ENCODE data around the gene MYO10. TPM values are rescaled to one million over a fixed set of nuclear protein-coding genes. Genes with fewer than 3 reads are reported as not detected.
"Not testable (repeated sequence)": the region's sequence is repeated elsewhere in the genome, so short reads cannot be mapped to it uniquely, and the experiment has no call there.

Gene MYO10
- polyA plus RNA-seq, result 30.7 TPM
- long read RNA-seq, donor 1, partial matches to known transcripts, result 15 of 15 reads
- long read RNA-seq, donor 1, other reads (novel, unspliced or antisense), result 0 of 15 reads
- long read RNA-seq, donor 2, partial matches to known transcripts, result 31 of 31 reads
- long read RNA-seq, donor 2, other reads (novel, unspliced or antisense), result 0 of 31 reads
- long read RNA-seq, donor 3, partial matches to known transcripts, result 17 of 17 reads
- long read RNA-seq, donor 3, other reads (novel, unspliced or antisense), result 0 of 17 reads
- long read RNA-seq, donor 4, result 0 reads
- long read RNA-seq, donor 5, partial matches to known transcripts, result 7 of 7 reads
- long read RNA-seq, donor 5, other reads (novel, unspliced or antisense), result 0 of 7 reads
- long read RNA-seq, donor 6, full-length matches to known transcripts, result 1 of 1 reads
- long read RNA-seq, donor 6, partial matches to known transcripts, result 0 of 1 reads
- long read RNA-seq, donor 6, other reads (novel, unspliced or antisense), result 0 of 1 reads
- long read RNA-seq, donor 7, partial matches to known transcripts, result 0 of 1 reads
- long read RNA-seq, donor 7, other reads (novel, unspliced or antisense), result 0 of 1 reads
- long read RNA-seq, donor 8, partial matches to known transcripts, result 23 of 25 reads
- long read RNA-seq, donor 8, other reads (novel, unspliced or antisense), result 0 of 25 reads
- long read RNA-seq, donor 9, result 0 reads
- long read RNA-seq, donor 10, full-length matches to known transcripts, result 4 of 16 reads
- long read RNA-seq, donor 10, partial matches to known transcripts, result 12 of 16 reads
- long read RNA-seq, donor 10, other reads (novel, unspliced or antisense), result 0 of 16 reads
- long read RNA-seq, donor 11, result 0 reads

DNA sequence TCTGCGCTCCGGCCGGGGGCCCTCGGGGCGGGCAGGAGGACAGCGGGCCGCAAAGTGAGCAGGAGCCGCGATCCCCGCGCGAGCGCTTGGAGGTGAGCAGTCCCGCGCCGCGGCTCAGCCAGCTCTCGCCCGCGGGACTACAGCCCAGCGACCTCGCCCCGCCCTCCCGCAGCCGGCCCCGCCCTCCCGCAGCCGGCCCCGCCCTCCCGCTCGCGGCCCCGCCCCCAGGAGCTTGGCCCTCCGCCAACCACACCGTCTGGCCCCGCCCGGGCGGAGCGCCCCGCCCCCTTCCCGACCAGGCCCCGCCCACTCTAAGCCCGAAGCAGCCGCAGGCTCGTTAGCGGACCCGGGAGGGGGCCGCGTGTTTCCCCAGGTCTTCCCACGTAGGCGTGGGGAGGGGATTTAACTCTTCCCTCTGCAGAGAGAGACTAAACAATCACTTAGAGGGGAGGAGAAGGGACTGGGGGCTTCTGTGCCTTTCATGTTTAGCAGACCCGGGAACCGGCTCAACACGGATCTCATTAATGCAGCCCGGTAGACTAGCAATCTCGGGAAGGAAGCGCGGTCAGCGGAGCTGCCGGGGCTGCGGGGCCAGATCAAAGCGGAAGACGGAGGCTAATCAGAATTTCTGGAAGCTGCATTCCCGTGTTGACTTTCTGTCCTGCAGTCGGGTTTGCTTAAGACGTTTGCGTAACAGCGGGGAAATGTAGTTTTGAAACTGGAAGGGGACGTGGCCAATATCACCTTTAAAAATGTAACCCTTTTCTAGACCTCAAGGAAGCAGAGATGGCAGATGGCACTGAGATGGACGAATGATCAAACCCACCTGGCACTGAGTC lies at the start of gene MYO10:
MYO10 (minus strand) TSS at position 139 of the 839 bp plus-strand sequence. CDS start 480 bp downstream, outside the sequence.
- Histone ChIP-seq H3K4me3 (ENCODE audit: low read length) (peak within 1 kb of the TSS; percentile 87), H3K9me3 (ENCODE audit: control insufficient read depth, low read depth, low read length) (no peaks in the 10 kb centered on the region), H3K4me1 (ENCODE audit: control insufficient read depth, insufficient read depth, low read length) (peaks cover 21% of the 10 kb centered on the region), H3K36me3 (ENCODE audit: control insufficient read depth, insufficient read depth, low read length) (no peaks in the 10 kb centered on the region), H3K27me3 (ENCODE audit: control insufficient read depth, insufficient read depth, low read length) (peaks cover 19% of the 10 kb centered on the region), H3K27ac (ENCODE audit: low read length) (peak within 1 kb of the TSS; percentile 95)
- peak; percentile 68 to 81 for DNase-seq
- no CpG with 5 or more reads among the region's 70 CpGs for WGBS (ENCODE audit: insufficient coverage, low lambda C conversion rate)

DNA sequence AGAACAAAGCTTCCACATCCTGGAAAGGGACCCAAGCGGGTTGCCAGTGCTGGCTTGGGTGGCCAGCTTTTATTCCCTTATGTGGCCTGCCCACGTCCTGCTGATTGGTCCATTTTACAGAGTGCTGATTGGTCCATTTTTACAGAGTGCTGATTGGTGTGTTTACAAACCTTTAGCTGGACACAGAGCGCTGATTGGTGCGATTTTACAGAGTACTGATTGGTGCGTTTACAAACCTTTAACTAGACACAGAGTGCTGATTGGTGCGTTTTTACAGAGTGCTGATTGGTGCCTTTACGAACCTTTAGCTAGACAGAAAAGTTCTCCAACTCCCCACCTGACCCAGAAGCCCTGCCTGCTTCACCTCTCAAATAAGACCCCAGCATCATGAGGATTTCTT lies 49.2 kb upstream of the MYO10 start:
- DNase-seq; H3K4me3 ChIP-seq (ENCODE audit: low read length); H3K4me1 ChIP-seq (ENCODE audit: control insufficient read depth, insufficient read depth, low read length); H3K9me3 ChIP-seq (ENCODE audit: control insufficient read depth, low read depth, low read length); H3K36me3 ChIP-seq (ENCODE audit: control insufficient read depth, insufficient read depth, low read length); H3K27me3 ChIP-seq (ENCODE audit: control insufficient read depth, insufficient read depth, low read length); H3K27ac ChIP-seq (ENCODE audit: low read length): not testable (repeated sequence)
- no CpG with 5 or more reads among the region's 7 CpGs for WGBS (ENCODE audit: insufficient coverage, low lambda C conversion rate)

DNA sequence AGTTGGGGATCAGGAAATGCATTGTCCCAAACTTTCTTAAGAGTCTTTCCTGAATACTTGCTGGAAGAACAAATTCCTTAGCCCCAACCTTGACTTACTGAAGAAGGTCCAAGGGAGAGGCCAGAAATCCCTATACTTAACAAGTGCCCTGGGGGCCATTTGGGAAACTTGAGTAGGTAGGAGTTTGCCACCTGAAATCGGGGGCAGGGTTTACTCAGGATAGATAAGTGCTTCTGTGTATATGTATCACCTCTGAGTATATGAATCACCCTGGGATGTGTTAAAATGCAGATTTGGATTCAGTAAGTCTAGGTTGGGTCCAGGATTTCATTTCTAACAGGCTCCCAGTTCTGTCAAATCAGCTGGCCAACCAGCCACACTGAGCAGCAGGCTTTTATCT lies 47.9 kb upstream of the MYO10 start:
- Histone ChIP-seq H3K27ac (ENCODE audit: low read length) (no peak overlapping the region), H3K4me3 (ENCODE audit: low read length) (no peak overlapping the region), H3K9me3 (ENCODE audit: control insufficient read depth, low read depth, low read length) (no peaks in the 10 kb centered on the region), H3K27me3 (ENCODE audit: control insufficient read depth, insufficient read depth, low read length) (no peaks in the 10 kb centered on the region), H3K36me3 (ENCODE audit: control insufficient read depth, insufficient read depth, low read length) (no peaks in the 10 kb centered on the region), H3K4me1 (ENCODE audit: control insufficient read depth, insufficient read depth, low read length) (no peaks in the 10 kb centered on the region)
- DNase-seq, result no peak
- no CpG with 5 or more reads among the region's 1 CpG for WGBS (ENCODE audit: insufficient coverage, low lambda C conversion rate)

DNA sequence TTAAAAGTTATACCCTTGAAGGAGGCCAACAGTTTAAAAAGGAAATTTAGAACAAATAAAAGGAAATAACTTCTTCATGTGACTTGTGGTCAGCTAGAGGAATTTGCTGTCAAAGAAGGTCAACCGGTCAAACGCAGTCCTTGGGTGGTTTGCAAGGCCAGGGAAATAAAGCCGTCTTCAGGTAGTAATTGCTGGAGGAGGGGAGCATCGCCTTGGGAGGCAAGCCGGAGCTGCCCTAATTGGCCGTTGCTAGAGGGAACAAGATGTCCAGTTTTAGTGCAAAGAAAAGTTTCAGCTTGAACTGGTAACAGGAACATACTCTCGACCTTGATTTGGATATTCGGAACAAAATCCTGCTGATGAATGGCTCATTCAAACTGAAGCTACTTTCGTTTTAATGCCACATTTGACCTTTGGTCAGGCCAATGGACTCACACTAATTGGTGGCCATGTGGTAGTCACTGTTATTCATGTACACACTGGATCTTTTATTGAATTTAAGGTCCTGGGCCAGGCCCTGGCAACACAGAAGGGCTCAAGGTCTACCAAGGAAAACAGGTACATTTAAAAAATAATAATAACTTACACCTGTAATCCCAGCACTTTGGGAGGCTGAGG lies 47.0 kb upstream of the MYO10 start:
- H3K27ac ChIP-seq (ENCODE audit: low read length), result no peak overlapping the region
- no peak overlapping the region for H3K4me3 ChIP-seq (ENCODE audit: low read length)
- H3K27me3 ChIP-seq (ENCODE audit: control insufficient read depth, insufficient read depth, low read length), result no peaks in the 10 kb centered on the region
- WGBS (ENCODE audit: insufficient coverage, low lambda C conversion rate), result 60% methylated on average over 1 of the region's 9 CpGs
- H3K36me3 ChIP-seq (ENCODE audit: control insufficient read depth, insufficient read depth, low read length), result no peaks in the 10 kb centered on the region
- H3K9me3 ChIP-seq (ENCODE audit: control insufficient read depth, low read depth, low read length), result no peaks in the 10 kb centered on the region
- DNase-seq, result peak in 1 of 2 donors; percentile 34
- no peaks in the 10 kb centered on the region for H3K4me1 ChIP-seq (ENCODE audit: control insufficient read depth, insufficient read depth, low read length)

DNA sequence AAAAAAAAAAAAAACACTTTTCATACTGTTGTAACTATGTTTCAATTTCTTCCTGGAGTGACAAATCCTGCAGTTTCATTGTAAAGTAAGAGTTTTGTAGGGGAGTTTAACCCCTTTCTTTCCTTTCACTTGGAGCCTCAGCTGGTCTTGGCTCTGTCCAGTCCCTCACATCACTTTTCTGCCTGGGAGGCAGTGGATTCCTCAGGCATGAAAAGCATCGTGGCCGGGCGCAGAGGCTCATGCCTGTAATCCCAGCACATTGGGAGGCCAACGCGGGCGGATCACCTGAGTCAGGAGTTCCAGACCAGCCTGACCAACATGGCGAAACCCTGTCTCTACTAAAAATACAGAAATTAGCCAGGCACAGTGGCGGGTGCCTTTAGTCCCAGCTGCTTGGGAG lies 45.6 kb upstream of the MYO10 start:
- Histone ChIP-seq H3K4me1 (ENCODE audit: control insufficient read depth, insufficient read depth, low read length) (no peaks in the 10 kb centered on the region), H3K4me3 (ENCODE audit: low read length) (no peak overlapping the region), H3K36me3 (ENCODE audit: control insufficient read depth, insufficient read depth, low read length) (no peaks in the 10 kb centered on the region), H3K27ac (ENCODE audit: low read length) (no peak overlapping the region), H3K27me3 (ENCODE audit: control insufficient read depth, insufficient read depth, low read length) (no peaks in the 10 kb centered on the region), H3K9me3 (ENCODE audit: control insufficient read depth, low read depth, low read length) (no peaks in the 10 kb centered on the region)
- no peak for DNase-seq
- WGBS (ENCODE audit: insufficient coverage, low lambda C conversion rate), result no CpG with 5 or more reads among the region's 8 CpGs

DNA sequence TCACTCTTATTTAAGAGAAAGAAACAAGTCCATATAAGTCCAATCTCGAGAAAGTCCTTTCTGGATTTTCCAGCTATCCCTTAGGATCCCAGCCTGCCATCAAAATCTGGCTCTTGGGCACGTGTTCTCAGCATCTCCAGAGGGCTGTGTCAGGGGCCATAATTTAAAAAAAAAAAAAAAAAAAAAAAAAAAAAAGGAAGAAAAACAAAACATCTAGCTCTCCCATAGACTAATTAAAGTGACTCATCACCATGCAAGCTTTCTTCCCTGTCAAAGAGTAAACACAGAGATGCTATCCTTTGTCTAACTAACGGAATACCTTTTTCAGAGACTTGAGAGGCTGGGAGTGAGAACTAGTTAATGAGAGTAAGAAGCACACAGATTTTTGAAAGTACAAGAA lies 44.9 kb upstream of the MYO10 start:
- Histone ChIP-seq H3K36me3 (ENCODE audit: control insufficient read depth, insufficient read depth, low read length) (no peaks in the 10 kb centered on the region), H3K27me3 (ENCODE audit: control insufficient read depth, insufficient read depth, low read length) (no peaks in the 10 kb centered on the region), H3K4me3 (ENCODE audit: low read length) (no peak overlapping the region), H3K27ac (ENCODE audit: low read length) (no peak overlapping the region), H3K9me3 (ENCODE audit: control insufficient read depth, low read depth, low read length) (no peaks in the 10 kb centered on the region), H3K4me1 (ENCODE audit: control insufficient read depth, insufficient read depth, low read length) (no peaks in the 10 kb centered on the region)
- DNase-seq, result no peak
- no CpG with 5 or more reads among the region's 3 CpGs for WGBS (ENCODE audit: insufficient coverage, low lambda C conversion rate)

DNA sequence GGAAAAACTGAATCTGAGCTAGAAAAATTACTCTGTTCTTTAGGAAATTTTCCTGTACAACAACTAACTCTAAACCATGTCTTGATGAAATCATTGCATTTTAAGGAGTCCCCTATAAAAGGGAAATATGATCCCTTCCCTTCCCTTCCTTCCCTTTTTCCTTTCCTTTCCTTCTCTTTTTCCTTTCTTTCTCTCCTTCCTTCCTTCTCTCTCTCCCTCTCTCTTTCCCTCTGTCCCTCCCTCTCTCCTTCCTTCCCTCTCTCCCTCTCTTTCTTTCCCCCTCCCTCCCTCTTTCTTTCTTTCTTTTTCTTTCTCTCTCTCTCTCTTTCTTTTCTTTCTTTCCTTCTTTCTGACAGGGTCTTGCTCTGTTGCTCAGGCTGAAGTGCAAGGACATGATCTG lies 42.2 kb upstream of the MYO10 start:
- Histone ChIP-seq H3K36me3 (ENCODE audit: control insufficient read depth, insufficient read depth, low read length) (no peaks in the 10 kb centered on the region), H3K4me3 (ENCODE audit: low read length) (no peak overlapping the region), H3K27me3 (ENCODE audit: control insufficient read depth, insufficient read depth, low read length) (no peaks in the 10 kb centered on the region), H3K27ac (ENCODE audit: low read length) (no peak overlapping the region), H3K4me1 (ENCODE audit: control insufficient read depth, insufficient read depth, low read length) (no peaks in the 10 kb centered on the region), H3K9me3 (ENCODE audit: control insufficient read depth, low read depth, low read length) (no peaks in the 10 kb centered on the region)
- no peak for DNase-seq

- Histone ChIP-seq H3K9me3 (ENCODE audit: control insufficient read depth, low read depth, low read length) (no peaks in the 10 kb centered on the region), H3K27me3 (ENCODE audit: control insufficient read depth, insufficient read depth, low read length) (no peaks in the 10 kb centered on the region), H3K36me3 (ENCODE audit: control insufficient read depth, insufficient read depth, low read length) (no peaks in the 10 kb centered on the region), H3K27ac (ENCODE audit: low read length) (no peak overlapping the region), H3K4me1 (ENCODE audit: control insufficient read depth, insufficient read depth, low read length) (no peaks in the 10 kb centered on the region), H3K4me3 (ENCODE audit: low read length) (no peak overlapping the region)
- WGBS (ENCODE audit: insufficient coverage, low lambda C conversion rate), result no CpG with 5 or more reads among the region's 1 CpG
- DNase-seq, result no peak
Measured at GRCh38 chr5:16976625-16977008, 40.5 kb upstream of the MYO10 start.

GRCh38 chr5:16975950-16976624 lies 40.0 kb upstream of the MYO10 start:
- H3K36me3 ChIP-seq (ENCODE audit: control insufficient read depth, insufficient read depth, low read length), result no peaks in the 10 kb centered on the region
- no peaks in the 10 kb centered on the region for H3K4me1 ChIP-seq (ENCODE audit: control insufficient read depth, insufficient read depth, low read length)
- DNase-seq, result no peak
- H3K9me3 ChIP-seq (ENCODE audit: control insufficient read depth, low read depth, low read length), result no peaks in the 10 kb centered on the region
- no peak overlapping the region for H3K4me3 ChIP-seq (ENCODE audit: low read length)
- no CpG with 5 or more reads among the region's 2 CpGs for whole genome bisulfite sequencing (ENCODE audit: insufficient coverage, low lambda C conversion rate)
- H3K27me3 ChIP-seq (ENCODE audit: control insufficient read depth, insufficient read depth, low read length), result no peaks in the 10 kb centered on the region
- H3K27ac ChIP-seq (ENCODE audit: low read length), result no peak overlapping the region
